Muscle of leg (tissue), 11 donors: ENCODE measurements around the gene FAM234B. TPM values are rescaled to one million over a fixed set of nuclear protein-coding genes. Genes with fewer than 3 reads are reported as not detected.

Source experiments
- DNase-seq: peaks from one replicate; pipeline ENCODE4 v3.0.0; 2013
- H3K27ac ChIP-seq: one replicate; pipeline ENCODE4 v1.5.1; 2013; ENCODE audit warnings: mild to moderate bottlenecking, low read length, control low read depth
- H3K27me3 ChIP-seq: one replicate; pipeline ENCODE4 v1.6.1; 2013; ENCODE audit warnings: low read length; ENCODE audit not compliant: control insufficient read depth, insufficient read depth
- H3K36me3 ChIP-seq: one replicate; pipeline ENCODE4 v1.6.1; 2013; ENCODE audit warnings: low read length; ENCODE audit not compliant: control insufficient read depth, insufficient read depth
- H3K4me1 ChIP-seq: one replicate; pipeline ENCODE4 v1.6.1; 2013; ENCODE audit warnings: low read length; ENCODE audit not compliant: control insufficient read depth, insufficient read depth
- H3K4me3 ChIP-seq: one replicate; pipeline ENCODE4 v1.5.1; 2013; ENCODE audit warnings: low read length, control low read depth
- H3K9me3 ChIP-seq: replicated peaks from 2 replicates; pipeline ENCODE4 v1.6.1; 2013; ENCODE audit warnings: low read depth, low read length; ENCODE audit not compliant: control insufficient read depth
- WGBS: methylation state at CpG from one replicate; pipeline ENCODE4 v1.1.5; 2013; ENCODE audit warnings: missing lambda C conversion rate; ENCODE audit not compliant: insufficient coverage; 5-methylcytosine and 5-hydroxymethylcytosine counted together
- polyA plus RNA-seq, 8 donors: library from polyadenylated mRNA; unstranded; fragments of 120-200 nt; gene quantifications; one replicate each; pipeline versions ENCODE4 v1.2.1 to v1.2.3, GENCODE V29; 2013; ENCODE audit warnings: inconsistent platforms in 1 of 8, low replicate concordance in 1 of 8; ENCODE audit not compliant: insufficient read length in 8 of 8, insufficient read depth in 1 of 8
- total RNA-seq: library from RNA; stranded (reverse); fragments of 120-200 nt; gene quantifications from one replicate; pipeline ENCODE4 v1.2.4, GENCODE V29; 2013

FAM234B gene
- total and polyA plus RNA-seq, 9 donors, result 2.8 to 7.2 (median 5.0) TPM

GRCh38 chr12:13000925-13001774 lies 43.0 kb upstream of the FAM234B start:
- Histone ChIP-seq H3K9me3 (no peaks in the 10 kb centered on the region), H3K4me1 (peaks cover 16% of the 10 kb centered on the region), H3K27ac (peak overlapping the region; percentile 95), H3K27me3 (no peaks in the 10 kb centered on the region), H3K36me3 (no peaks in the 10 kb centered on the region), H3K4me3 (peak overlapping the region; percentile 70)
- under 1% methylated on average over 80 of the region's 82 CpGs for whole genome bisulfite sequencing
- DNase-seq, result peak; percentile 76

- 36% methylated on average over 16 of the region's 16 CpGs for WGBS
- Histone ChIP-seq H3K36me3 (no peaks in the 10 kb centered on the region), H3K4me3 (peak overlapping the region; percentile 70), H3K4me1 (peaks cover 16% of the 10 kb centered on the region), H3K27ac (peak overlapping the region; percentile 95), H3K9me3 (no peaks in the 10 kb centered on the region), H3K27me3 (no peaks in the 10 kb centered on the region)
- no peak for DNase-seq
Measured at GRCh38 chr12:13001775-13002040, 42.5 kb upstream of the FAM234B start.

GRCh38 chr12:13002301-13003097 lies 41.7 kb upstream of the FAM234B start:
- H3K4me3 ChIP-seq, result no peak overlapping the region
- 90% methylated on average over 6 of the region's 10 CpGs for WGBS

GRCh38 chr12:13004361-13004760 lies 39.8 kb upstream of the FAM234B start:
- no peaks in the 10 kb centered on the region for H3K36me3 ChIP-seq
- no peak overlapping the region for H3K27ac ChIP-seq
- H3K4me3 ChIP-seq, result no peak overlapping the region
- peaks cover 9% of the 10 kb centered on the region for H3K4me1 ChIP-seq
- no CpG with 5 or more reads among the region's 3 CpGs for WGBS
- no peaks in the 10 kb centered on the region for H3K9me3 ChIP-seq
- no peak for DNase-seq
- H3K27me3 ChIP-seq, result no peaks in the 10 kb centered on the region

More at GRCh38 chr12:13002301-13003097, 41.7 kb upstream of the FAM234B start:
- H3K27me3 ChIP-seq, result no peaks in the 10 kb centered on the region
- H3K9me3 ChIP-seq, result no peaks in the 10 kb centered on the region
- DNase-seq, result no peak
- peaks cover 16% of the 10 kb centered on the region for H3K4me1 ChIP-seq
- no peaks in the 10 kb centered on the region for H3K36me3 ChIP-seq
- H3K27ac ChIP-seq, result no peak overlapping the region

- Histone ChIP-seq H3K4me3 (no peak overlapping the region), H3K27ac (no peak overlapping the region), H3K36me3 (no peaks in the 10 kb centered on the region), H3K9me3 (no peaks in the 10 kb centered on the region), H3K4me1 (peaks cover 7% of the 10 kb centered on the region), H3K27me3 (no peaks in the 10 kb centered on the region)
- no peak for DNase-seq
- 53% methylated on average over 3 of the region's 3 CpGs for WGBS
Measured at GRCh38 chr12:13004986-13005385, 39.2 kb upstream of the FAM234B start.

- Histone ChIP-seq H3K27me3 (no peaks in the 10 kb centered on the region), H3K9me3 (no peaks in the 10 kb centered on the region), H3K36me3 (no peaks in the 10 kb centered on the region), H3K27ac (no peak overlapping the region), H3K4me3 (no peak overlapping the region), H3K4me1 (peaks cover 6% of the 10 kb centered on the region)
- WGBS, result no CpG with 5 or more reads among the region's 2 CpGs
- no peak for DNase-seq
Measured at GRCh38 chr12:13005649-13006048, 38.5 kb upstream of the FAM234B start.

- Histone ChIP-seq H3K4me1 (no peaks in the 10 kb centered on the region), H3K4me3 (no peak overlapping the region)
Measured at GRCh38 chr12:13007496-13008233, 36.5 kb upstream of the FAM234B start.

GRCh38 chr12:13008741-13009380 lies 35.3 kb upstream of the FAM234B start:
- no peak for DNase-seq
- H3K4me1 ChIP-seq, result no peaks in the 10 kb centered on the region
- H3K4me3 ChIP-seq, result no peak overlapping the region
- H3K27me3 ChIP-seq, result no peaks in the 10 kb centered on the region
- no peaks in the 10 kb centered on the region for H3K36me3 ChIP-seq
- no peak overlapping the region for H3K27ac ChIP-seq
- H3K9me3 ChIP-seq, result no peaks in the 10 kb centered on the region
- WGBS, result no CpG with 5 or more reads among the region's 5 CpGs

More at GRCh38 chr12:13007496-13008233, 36.5 kb upstream of the FAM234B start:
- no peak overlapping the region for H3K27ac ChIP-seq
- H3K36me3 ChIP-seq, result no peaks in the 10 kb centered on the region
- no peak for DNase-seq
- WGBS, result 93% methylated on average over 5 of the region's 7 CpGs
- H3K27me3 ChIP-seq, result no peaks in the 10 kb centered on the region
- H3K9me3 ChIP-seq, result no peaks in the 10 kb centered on the region

- no peak overlapping the region for H3K4me3 ChIP-seq
- DNase-seq, result no peak
- H3K36me3 ChIP-seq, result no peaks in the 10 kb centered on the region
- 89% methylated on average over 4 of the region's 6 CpGs for WGBS
- no peaks in the 10 kb centered on the region for H3K4me1 ChIP-seq
- no peaks in the 10 kb centered on the region for H3K27me3 ChIP-seq
- no peak overlapping the region for H3K27ac ChIP-seq
- H3K9me3 ChIP-seq, result no peaks in the 10 kb centered on the region
Measured at GRCh38 chr12:13011098-13011497, 33.1 kb upstream of the FAM234B start.
